GM12864 (cell line): ENCODE data around the gene LILRA2.

ENCODE experiments used
- DNase-seq: peaks from one replicate; pipeline ENCODE4 v3.0.0-alpha.2; 2011; ENCODE audit warnings: low read depth
- H3K4me3 ChIP-seq: 2 replicates; pipeline ENCODE4 v1.5.1; 2011; ENCODE audit warnings: mild to moderate bottlenecking, low read depth, low read length, control low read depth
- TF ChIP-seq, protein P1 (sequence below): IDR thresholded peaks from 2 replicates; pipeline ENCODE4 v1.5.1; 2011; ENCODE audit warnings: low read depth, mild to moderate bottlenecking, moderate library complexity, low read length, control low read depth, inconsistent platforms; ENCODE audit errors: missing control alignments

LILRA2 gene

DNA sequence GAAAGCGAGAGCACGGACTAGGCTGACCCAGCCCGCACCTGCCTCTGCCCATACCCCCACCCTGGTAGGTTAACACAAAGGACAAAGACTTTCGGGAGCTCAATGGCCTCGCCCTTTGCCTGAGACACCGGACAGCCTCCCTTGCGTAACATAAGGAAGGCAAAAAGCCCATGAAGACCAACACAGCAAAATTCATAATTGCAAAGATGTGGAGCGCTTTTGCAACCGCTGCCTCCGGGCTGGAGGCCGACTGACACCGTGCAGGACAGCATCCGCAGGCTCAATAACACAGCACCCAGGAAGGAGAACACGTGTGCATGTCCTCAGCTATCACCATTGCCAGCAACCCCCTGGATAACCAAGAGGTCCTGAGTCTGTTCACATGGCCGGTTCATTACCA lies 35.2 kb downstream of the LILRA2 start:
- TF ChIP-seq, protein P1, sequence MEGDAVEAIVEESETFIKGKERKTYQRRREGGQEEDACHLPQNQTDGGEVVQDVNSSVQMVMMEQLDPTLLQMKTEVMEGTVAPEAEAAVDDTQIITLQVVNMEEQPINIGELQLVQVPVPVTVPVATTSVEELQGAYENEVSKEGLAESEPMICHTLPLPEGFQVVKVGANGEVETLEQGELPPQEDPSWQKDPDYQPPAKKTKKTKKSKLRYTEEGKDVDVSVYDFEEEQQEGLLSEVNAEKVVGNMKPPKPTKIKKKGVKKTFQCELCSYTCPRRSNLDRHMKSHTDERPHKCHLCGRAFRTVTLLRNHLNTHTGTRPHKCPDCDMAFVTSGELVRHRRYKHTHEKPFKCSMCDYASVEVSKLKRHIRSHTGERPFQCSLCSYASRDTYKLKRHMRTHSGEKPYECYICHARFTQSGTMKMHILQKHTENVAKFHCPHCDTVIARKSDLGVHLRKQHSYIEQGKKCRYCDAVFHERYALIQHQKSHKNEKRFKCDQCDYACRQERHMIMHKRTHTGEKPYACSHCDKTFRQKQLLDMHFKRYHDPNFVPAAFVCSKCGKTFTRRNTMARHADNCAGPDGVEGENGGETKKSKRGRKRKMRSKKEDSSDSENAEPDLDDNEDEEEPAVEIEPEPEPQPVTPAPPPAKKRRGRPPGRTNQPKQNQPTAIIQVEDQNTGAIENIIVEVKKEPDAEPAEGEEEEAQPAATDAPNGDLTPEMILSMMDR: no peak
- DNase-seq: no peak
- H3K4me3 ChIP-seq: no peak overlapping the region

DNA sequence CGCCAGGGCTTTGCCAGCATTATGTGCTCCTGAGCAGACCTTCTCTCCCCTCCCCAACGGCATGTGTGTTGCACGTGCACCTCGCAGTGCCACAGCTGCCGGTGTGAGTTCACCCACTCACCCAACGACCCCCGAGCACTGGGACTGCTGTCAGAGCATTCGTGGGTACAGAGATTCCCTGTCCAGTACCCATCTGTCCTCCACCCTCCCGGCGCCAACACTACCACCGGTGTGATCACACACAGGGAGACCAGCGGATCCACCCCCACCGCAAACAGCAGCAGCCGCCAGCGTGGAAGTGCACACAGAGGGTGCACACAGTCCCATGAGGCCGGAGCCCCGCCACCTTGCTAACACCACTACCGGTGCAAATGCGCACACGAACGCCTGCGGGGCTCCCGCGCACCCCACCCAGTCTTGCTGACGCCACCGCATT lies 35.8 kb downstream of the LILRA2 start:
- no peak for DNase-seq
- no peak overlapping the region for H3K4me3 ChIP-seq
- TF ChIP-seq, protein P1: no peak

DNA sequence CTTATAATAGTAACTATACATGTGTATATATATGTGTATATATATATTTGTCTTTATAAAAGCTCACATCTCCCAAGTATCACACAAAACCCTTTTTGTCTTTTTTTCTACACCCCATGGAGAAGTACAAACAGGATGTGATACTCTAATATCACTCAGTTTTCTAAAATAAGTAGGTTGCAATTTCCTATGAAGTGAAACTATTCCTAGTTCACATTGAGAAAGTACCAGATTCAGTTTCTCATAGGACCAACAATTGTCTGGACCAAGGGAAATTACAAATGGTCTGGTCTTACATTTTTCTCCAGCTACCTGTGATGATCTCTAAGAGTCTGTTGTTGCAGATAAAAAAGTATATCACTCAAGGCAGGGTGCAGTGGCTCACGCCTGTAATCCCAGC lies 38.8 kb downstream of the LILRA2 start:
- DNase-seq: no peak
- no peak overlapping the region for H3K4me3 ChIP-seq
- TF ChIP-seq, protein P1: no peak

DNA sequence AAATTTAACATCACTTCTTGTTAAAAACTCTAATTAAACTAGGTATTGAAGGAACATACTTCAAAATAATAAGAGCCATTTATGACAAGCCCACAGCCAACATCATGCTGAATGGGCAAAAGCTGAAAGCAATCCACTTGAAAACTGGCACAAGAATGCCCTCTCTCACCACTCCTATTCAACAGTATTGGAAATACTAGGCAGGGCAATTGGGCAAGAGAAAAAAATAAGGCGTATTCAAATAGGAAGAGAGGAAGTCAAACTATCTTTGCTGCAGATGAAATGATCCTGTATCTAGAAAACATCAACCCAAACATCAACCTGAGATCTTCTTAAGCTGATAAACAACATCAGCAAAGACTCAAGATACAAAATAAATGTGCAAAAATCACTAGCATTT lies 41.1 kb downstream of the LILRA2 start:
- H3K4me3 ChIP-seq: no peak overlapping the region
- TF ChIP-seq, protein P1: no peak
- DNase-seq: no peak

DNA sequence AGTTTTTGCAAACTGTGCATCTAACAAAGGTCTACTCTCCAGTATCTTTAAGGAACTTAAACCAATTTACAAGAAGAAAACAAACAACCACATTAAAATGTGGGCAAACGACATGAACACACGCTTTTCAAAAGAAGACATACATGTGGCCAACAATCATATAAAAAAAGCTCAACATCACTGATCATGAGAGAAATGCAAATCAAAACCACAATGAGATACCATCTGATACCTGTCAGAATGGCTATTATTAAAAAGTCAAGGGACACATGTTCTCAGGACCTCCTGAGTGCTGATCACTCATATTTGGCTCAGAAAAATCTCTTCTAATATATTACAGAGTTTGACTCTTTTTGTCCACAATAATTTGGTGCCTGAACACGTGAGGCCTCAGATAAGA lies 42.5 kb downstream of the LILRA2 start:
- H3K4me3 ChIP-seq: peak overlapping the region; percentile 68; the same call in 1 of the 2 replicates
- TF ChIP-seq, protein P1: no peak
- DNase-seq: peak; percentile 39

DNA sequence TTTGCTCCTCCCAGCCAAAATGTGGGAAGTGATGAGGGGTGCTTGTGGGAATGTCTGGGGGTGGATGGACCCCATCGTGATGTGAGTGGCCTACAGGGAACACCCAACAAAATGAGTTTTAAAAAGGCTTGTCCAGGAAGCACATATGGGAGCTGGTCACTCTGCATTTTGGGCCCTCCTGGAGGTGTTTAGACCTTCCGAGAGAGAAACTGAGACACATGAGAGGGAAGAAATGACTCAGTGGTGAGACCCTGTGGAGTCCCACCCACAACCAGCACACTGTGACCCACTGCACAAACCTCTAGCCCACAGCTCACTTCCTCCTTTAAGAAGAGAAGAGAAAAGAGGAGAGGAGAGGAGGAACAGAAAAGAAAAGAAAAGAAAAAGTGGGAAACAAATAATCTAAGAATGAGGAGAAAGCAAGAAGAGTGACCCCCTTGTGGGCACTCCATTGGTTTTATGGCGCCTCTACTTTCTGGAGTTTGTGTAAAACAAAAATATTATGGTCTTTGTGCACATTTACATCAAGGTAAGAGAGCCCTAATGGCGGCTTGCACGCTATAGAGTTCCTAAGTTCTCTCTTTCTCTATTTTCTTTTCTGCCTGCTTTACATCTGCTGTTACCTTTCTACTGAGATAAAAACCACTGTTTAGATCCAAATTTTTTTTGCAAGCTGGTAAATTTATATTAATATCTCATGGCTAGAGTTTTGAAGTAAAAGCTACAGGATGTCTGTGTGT lies 43.4 kb downstream of the LILRA2 start:
- peak; percentile 93 for DNase-seq
- H3K4me3 ChIP-seq: peak overlapping the region; percentile 68
- TF ChIP-seq, protein P1: no peak

DNA sequence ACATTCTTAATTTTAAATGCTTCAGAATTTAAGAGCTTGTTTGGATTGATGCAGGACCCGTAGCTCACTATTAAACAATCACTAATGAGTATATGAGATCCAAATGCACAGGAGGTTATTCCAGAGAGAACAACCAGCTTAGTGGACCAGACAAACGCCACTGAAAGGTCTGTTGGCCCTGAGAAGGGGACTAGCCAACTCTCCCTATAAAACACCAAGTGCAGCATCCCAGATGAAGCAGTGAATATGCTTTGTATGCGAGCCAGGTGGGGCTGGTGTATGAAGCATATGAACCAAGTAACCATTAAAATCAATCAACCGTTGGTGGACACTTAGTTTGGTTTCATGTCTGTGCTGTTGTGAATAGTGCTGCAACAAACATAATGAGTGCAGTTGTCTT lies 46.9 kb downstream of the LILRA2 start:
- H3K4me3 ChIP-seq: peak overlapping the region; percentile 42
- TF ChIP-seq, protein P1: no peak
- no peak for DNase-seq
